Fibroblast of villous mesenchyme (primary cell): ENCODE measurements around the gene FAT4. TPM values are rescaled to one million over a fixed set of nuclear protein-coding genes. Genes with fewer than 3 reads are reported as not detected.

Experiments used
- DNase-seq: peaks from one replicate; pipeline ENCODE4 v3.0.0-alpha.2; 2010; ENCODE audit warnings: low read depth
- H3K4me3 ChIP-seq: 2 replicates; pipeline ENCODE4 v1.5.1; 2011; ENCODE audit warnings: low read depth, mild to moderate bottlenecking, low read length
- CTCF ChIP-seq: IDR thresholded peaks from 2 replicates; pipeline ENCODE4 v1.5.1; 2012; ENCODE audit warnings: low read depth, mild to moderate bottlenecking, low read length; ENCODE audit not compliant: insufficient read depth
- total RNA-seq: library from RNA; depleted of rRNA; stranded (reverse); fragments of >200 nt; gene quantifications from 2 replicates; pipeline ENCODE4 v1.2.3, GENCODE V29; 2012

The FAT4 gene
- total RNA-seq, 1 donor, result 44.9 TPM

- no peak for DNase-seq
- TF ChIP-seq CTCF, result no peak
- peak overlapping the region; percentile 96 for H3K4me3 ChIP-seq
Observed at GRCh38 chr4:125316401-125316790, 1.6 kb downstream of the FAT4 start.

- TF ChIP-seq CTCF, result peak; percentile 22
- H3K4me3 ChIP-seq, result peak overlapping the region; percentile 96
- DNase-seq, result peak; percentile 37
Observed at GRCh38 chr4:125316791-125317524, 2.2 kb downstream of the FAT4 start.

- peak; percentile 58 for TF ChIP-seq CTCF
- peak; percentile 43 for DNase-seq
- peak overlapping the region; percentile 96 for H3K4me3 ChIP-seq
Observed at GRCh38 chr4:125317525-125317877, 2.7 kb downstream of the FAT4 start.

- H3K4me3 ChIP-seq, result no peak overlapping the region
- no peak for DNase-seq
- TF ChIP-seq CTCF, result no peak
Observed at GRCh38 chr4:125319311-125319710, 4.6 kb downstream of the FAT4 start.

GRCh38 chr4:125321709-125322365, 7.1 kb downstream of the FAT4 start:
- H3K4me3 ChIP-seq, result peak overlapping the region; percentile 0
- DNase-seq, result peak; percentile 54
- TF ChIP-seq CTCF, result no peak

GRCh38 chr4:125322366-125322730, 7.6 kb downstream of the FAT4 start:
- TF ChIP-seq CTCF, result no peak
- DNase-seq, result no peak
- peak overlapping the region; percentile 0 for H3K4me3 ChIP-seq
